ENCODE measurements around the gene MAPK8. TPM values are rescaled to one million over a fixed set of nuclear protein-coding genes. Genes with fewer than 3 reads are reported as not detected.

MAPK8 gene
- total and polyA plus RNA-seq, 10 donors = 5.2 to 61.4 (median 37.4) TPM

DNA sequence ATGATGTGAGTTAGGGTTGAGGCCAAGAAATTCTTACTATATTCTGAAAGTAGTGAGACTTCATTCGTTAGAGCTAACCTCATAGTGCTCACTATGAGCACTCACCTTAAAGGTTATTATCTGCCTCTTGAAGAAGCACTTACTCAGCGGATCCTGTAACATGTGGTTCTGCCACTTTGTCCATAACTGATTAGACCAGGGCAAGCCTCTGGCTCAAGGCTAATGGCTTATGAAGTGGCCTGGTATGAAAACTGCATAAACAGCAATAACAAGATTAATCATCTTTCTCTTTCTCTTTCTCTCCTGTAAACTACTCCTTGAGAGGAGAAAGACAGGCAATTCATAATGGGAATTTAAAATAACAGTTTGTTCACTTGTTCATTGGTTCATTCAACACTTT is 82.8 kb downstream of the MAPK8 start:
- H3K9me3 ChIP-seq = no peaks in the 10 kb centered on the region
- H3K27ac ChIP-seq = peak overlapping the region in 1 of 8 donors; percentile 22
- H3K36me3 ChIP-seq = no peaks in the 10 kb centered on the region
- H3K4me3 ChIP-seq = no peak overlapping the region
- H3K27me3 ChIP-seq (replicated peaks in 1 of 7) = no peaks in the 10 kb centered on the region
- H3K4me1 ChIP-seq = peaks cover 0 to 29% (median 16%) of the 10 kb centered on the region in 6 donors
- no peak for TF ChIP-seq CTCF (IDR thresholded peaks at IDR 0.05 in 8 of 11, conservative IDR thresholded peaks at IDR 0.05 in 3 of 11)
- no peak for TF ChIP-seq POLR2A (IDR thresholded peaks at IDR 0.05)
- intact Hi-C loops (cut with DNase I; ENCODE audit: low total_unique reads) = no loop called here
- DNase-seq = no peak
- 62 to 86% (median 77%) methylated on average over 2 of the region's 2 CpGs for WGBS, 5 donors

DNA sequence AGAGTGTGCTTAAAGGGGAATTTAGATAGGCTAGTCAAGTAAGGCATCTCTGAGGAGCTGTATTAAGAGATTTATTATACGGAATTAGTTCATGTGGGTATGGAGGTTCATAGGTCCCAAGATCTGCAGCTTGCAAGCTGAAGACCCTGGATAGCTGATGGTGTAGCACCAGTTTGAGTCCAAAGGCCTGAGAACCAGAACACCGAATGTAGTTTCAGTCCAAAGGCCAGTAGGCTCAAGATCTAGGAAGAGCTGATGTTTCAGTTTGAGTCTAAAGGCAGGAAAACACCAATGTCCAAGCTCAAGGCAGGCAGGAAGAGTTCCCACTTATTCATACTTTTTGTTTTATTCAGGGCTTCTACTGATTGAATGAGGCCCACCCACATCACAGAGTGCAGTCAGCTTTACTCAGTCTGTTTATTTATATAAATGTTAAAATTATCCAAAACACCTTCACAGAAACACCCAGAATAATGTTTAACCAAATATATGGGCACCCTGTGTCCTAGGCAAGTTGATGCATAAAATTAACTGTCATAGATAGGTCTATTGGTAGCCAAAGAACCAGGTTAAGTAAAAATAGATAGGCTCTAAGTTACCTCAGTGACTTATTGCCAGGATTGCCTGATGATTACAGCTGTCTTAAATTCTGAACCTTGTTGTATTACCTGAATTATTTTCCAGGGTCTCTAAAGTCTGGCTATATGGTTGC is 83.5 kb downstream of the MAPK8 start:
- no peak overlapping the region for H3K4me3 ChIP-seq
- H3K9me3 ChIP-seq = no peaks in the 10 kb centered on the region
- H3K36me3 ChIP-seq = no peaks in the 10 kb centered on the region
- peak overlapping the region in 1 of 8 donors; percentile 22 for H3K27ac ChIP-seq
- H3K27me3 ChIP-seq (replicated peaks in 1 of 7) = no peaks in the 10 kb centered on the region
- no peak for DNase-seq
- 87 to 91% (median 90%) methylated on average over 2 of the region's 2 CpGs for WGBS, 5 donors
- intact Hi-C loops (cut with DNase I; ENCODE audit: low total_unique reads) = no loop called here
- H3K4me1 ChIP-seq = peaks cover 0 to 29% (median 16%) of the 10 kb centered on the region in 6 donors
- TF ChIP-seq POLR2AphosphoS5 (IDR thresholded peaks at IDR 0.05) (no peak), POLR2A (IDR thresholded peaks at IDR 0.05) (no peak), CTCF (IDR thresholded peaks at IDR 0.05 in 8 of 11, conservative IDR thresholded peaks at IDR 0.05 in 3 of 11) (no peak)

DNA sequence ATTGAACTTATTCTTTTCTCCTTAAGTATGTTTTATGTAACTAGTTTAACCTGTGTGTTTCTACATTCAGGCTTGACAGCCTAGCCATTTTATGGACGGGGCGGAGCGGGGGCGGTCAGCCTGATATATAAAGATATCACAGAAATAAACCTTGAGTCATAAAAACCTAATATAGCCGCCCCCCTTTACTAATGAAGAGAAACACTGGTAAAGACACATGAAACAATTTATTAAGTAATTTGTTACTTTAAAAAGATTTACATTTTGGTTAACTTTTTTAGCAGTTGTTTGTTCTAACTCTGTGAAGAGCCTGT is 84.0 kb downstream of the MAPK8 start:
- no peaks in the 10 kb centered on the region for H3K36me3 ChIP-seq
- no peaks in the 10 kb centered on the region for H3K9me3 ChIP-seq
- no peak for TF ChIP-seq POLR2AphosphoS5 (IDR thresholded peaks at IDR 0.05)
- TF ChIP-seq CTCF (IDR thresholded peaks at IDR 0.05 in 8 of 11, conservative IDR thresholded peaks at IDR 0.05 in 3 of 11) = no peak
- no peak for TF ChIP-seq POLR2A (IDR thresholded peaks at IDR 0.05)
- no peaks in the 10 kb centered on the region for H3K27me3 ChIP-seq (replicated peaks in 1 of 7)
- 94 to 97% (median 95%) methylated on average over 5 of the region's 5 CpGs for WGBS, 5 donors
- H3K4me3 ChIP-seq = no peak overlapping the region
- DNase-seq = no peak
- no peak overlapping the region for H3K27ac ChIP-seq
- peaks cover 0 to 29% (median 16%) of the 10 kb centered on the region in 6 donors for H3K4me1 ChIP-seq
- intact Hi-C loops (cut with DNase I; ENCODE audit: low total_unique reads) = no loop called here

DNA sequence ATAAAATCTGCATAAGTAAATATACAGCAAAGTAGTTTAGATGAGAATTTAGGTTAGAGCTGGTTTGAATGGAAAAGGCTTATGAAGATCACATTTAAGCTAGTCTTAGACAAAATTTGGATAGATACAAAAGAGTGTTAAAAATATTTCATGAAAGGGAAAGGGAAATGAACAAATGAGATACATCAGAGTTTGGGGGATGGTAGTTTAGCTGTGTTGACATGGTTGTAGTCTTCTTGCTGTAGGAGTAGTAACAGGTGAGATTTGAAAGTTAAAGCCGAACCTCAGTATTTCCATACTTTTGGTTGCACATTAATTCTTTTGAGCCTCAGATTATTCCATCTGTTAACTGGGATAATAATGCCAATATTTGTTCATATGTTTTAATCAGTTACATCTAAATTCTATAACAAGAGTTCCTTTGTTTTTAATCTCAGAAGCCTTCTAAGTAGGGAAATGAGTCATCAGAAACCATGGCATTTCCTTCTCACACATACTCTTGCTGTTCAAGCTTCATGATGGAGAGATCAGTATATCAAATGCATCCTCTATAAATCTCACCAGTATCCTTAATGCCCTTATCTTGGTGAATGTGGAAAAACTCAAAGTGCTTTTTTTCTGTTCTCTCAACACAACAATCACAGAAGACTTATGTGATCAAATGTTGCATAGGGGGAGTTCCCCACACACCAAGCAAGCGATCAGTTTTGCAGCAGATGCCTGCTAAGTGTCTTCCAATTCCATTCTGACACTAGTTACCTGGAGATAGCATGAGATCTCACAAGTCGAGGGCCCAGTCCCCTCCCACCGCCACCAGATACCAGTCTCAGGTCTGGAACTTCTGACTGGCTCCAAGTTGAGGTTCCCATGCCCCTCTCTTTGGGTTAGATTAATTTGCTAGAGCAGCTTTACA is 84.7 kb downstream of the MAPK8 start:
- WGBS, 5 donors = 64 to 75% (median 73%) methylated on average over 4 of the region's 4 CpGs
- intact Hi-C loops (cut with DNase I; ENCODE audit: low total_unique reads) = no loop called here
- no peak overlapping the region for H3K27ac ChIP-seq
- peaks cover 0 to 29% (median 16%) of the 10 kb centered on the region in 6 donors for H3K4me1 ChIP-seq
- H3K36me3 ChIP-seq = no peaks in the 10 kb centered on the region
- no peaks in the 10 kb centered on the region for H3K9me3 ChIP-seq
- no peak for TF ChIP-seq POLR2AphosphoS5 (IDR thresholded peaks at IDR 0.05)
- no peak for TF ChIP-seq CTCF (IDR thresholded peaks at IDR 0.05 in 8 of 11, conservative IDR thresholded peaks at IDR 0.05 in 3 of 11)
- no peak for TF ChIP-seq POLR2A (IDR thresholded peaks at IDR 0.05)
- H3K4me3 ChIP-seq = no peak overlapping the region
- no peak for DNase-seq
- no peaks in the 10 kb centered on the region for H3K27me3 ChIP-seq (replicated peaks in 1 of 7)
